AG04450 (cell line): ENCODE measurements around the gene C1orf159. TPM values are rescaled to one million over a fixed set of nuclear protein-coding genes. Genes with fewer than 3 reads are reported as not detected.
"Not testable (repeated sequence)": the region's sequence is repeated elsewhere in the genome, so short reads cannot be mapped to it uniquely, and the experiment has no call there.

Source experiments
- CTCF ChIA-PET: fragments of 300-600, 350-600 bp; formaldehyde crosslinking; extraction: SDS; loops from one replicate; lab custom pipeline; 2022; ENCODE audit warnings: antibody characterized with exemption, inconsistent platforms; lab: Charles Lee
- POLR2A ChIA-PET: fragments of 350-600 bp; formaldehyde crosslinking; extraction: SDS; loops from one replicate; lab custom pipeline; 2021; ENCODE audit warnings: antibody characterized with exemption, inconsistent platforms; lab: Yijun Ruan, JAX
- DNase-seq: peaks from one replicate; pipeline ENCODE4 v3.0.0-alpha.2; 2011; ENCODE audit warnings: low read depth, low spot score
- H3K27ac ChIP-seq: one replicate; pipeline ENCODE4 v1.5.1; 2012; ENCODE audit warnings: low read depth, low read length, control low read depth
- H3K27me3 ChIP-seq: one replicate; pipeline ENCODE4 v1.6.0; 2012; ENCODE audit warnings: low read length; ENCODE audit not compliant: control insufficient read depth, insufficient read depth
- H3K4me3 ChIP-seq: 2 replicates; pipeline ENCODE4 v1.5.1; 2011; ENCODE audit warnings: mild to moderate bottlenecking, low read depth, low read length, control low read depth
- H3K9me3 ChIP-seq: 2 replicates; pipeline ENCODE4 v1.5.1; 2012; ENCODE audit warnings: low read length; ENCODE audit not compliant: control insufficient read depth, insufficient read depth
- polyA plus RNA-seq: library from polyadenylated mRNA; depleted of rRNA; stranded (reverse); fragments of >200 nt; gene quantifications from 2 replicates; pipeline ENCODE4 v1.2.3, GENCODE V29; 2011
- TF ChIP-seq, protein P1 (sequence below): IDR thresholded peaks from 2 replicates; pipeline ENCODE4 v1.5.1; 2011; ENCODE audit warnings: low read depth, low read length, control low read depth, inconsistent platforms

C1orf159 gene
- polyA plus RNA-seq, 1 experiment = 2.3 TPM

DNA sequence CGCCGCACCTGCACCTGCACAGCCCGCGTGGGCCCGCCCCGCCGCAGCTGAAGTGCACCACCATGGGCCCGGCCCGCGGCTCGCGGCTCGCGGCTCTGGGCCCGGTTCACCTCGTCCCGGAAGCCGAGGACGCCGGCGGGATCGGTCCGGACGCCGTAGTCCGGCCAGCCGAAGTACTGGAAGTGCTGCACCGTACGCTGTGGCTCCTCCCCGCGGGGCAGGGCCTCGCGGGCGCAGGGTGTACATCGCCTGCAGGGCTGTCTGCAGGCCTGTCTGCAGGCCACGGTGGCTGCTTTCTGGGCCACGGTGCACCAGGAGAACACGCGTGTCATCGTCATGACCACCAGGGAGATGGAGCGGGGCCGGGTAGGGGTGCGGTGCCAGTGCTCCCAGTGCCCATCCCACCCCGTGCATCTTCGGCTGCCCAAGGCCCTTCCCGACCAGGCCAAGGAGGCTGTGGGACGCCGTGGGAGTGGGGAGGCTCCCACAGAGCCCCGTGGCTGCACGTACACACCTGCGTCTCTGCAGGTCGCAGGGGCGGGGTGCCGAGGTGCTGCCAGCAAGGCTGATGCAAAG is 48.5 kb downstream of the C1orf159 start:
- ChIA-PET POLR2A (no interaction called here), CTCF (interaction anchor here (1.1 kb wide), 1 partner anchor 84 kb away, joined by 3 read pairs; no protein-coding TSS in a partner anchor)
- Histone ChIP-seq H3K27me3 (no peaks in the 10 kb centered on the region), H3K27ac (no peak overlapping the region), H3K4me3 (no peak overlapping the region), H3K9me3 (peaks cover 3% of the 10 kb centered on the region; the same call in 1 of the 2 replicates)
- TF ChIP-seq, protein P1, sequence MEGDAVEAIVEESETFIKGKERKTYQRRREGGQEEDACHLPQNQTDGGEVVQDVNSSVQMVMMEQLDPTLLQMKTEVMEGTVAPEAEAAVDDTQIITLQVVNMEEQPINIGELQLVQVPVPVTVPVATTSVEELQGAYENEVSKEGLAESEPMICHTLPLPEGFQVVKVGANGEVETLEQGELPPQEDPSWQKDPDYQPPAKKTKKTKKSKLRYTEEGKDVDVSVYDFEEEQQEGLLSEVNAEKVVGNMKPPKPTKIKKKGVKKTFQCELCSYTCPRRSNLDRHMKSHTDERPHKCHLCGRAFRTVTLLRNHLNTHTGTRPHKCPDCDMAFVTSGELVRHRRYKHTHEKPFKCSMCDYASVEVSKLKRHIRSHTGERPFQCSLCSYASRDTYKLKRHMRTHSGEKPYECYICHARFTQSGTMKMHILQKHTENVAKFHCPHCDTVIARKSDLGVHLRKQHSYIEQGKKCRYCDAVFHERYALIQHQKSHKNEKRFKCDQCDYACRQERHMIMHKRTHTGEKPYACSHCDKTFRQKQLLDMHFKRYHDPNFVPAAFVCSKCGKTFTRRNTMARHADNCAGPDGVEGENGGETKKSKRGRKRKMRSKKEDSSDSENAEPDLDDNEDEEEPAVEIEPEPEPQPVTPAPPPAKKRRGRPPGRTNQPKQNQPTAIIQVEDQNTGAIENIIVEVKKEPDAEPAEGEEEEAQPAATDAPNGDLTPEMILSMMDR = no peak
- no peak for DNase-seq

DNA sequence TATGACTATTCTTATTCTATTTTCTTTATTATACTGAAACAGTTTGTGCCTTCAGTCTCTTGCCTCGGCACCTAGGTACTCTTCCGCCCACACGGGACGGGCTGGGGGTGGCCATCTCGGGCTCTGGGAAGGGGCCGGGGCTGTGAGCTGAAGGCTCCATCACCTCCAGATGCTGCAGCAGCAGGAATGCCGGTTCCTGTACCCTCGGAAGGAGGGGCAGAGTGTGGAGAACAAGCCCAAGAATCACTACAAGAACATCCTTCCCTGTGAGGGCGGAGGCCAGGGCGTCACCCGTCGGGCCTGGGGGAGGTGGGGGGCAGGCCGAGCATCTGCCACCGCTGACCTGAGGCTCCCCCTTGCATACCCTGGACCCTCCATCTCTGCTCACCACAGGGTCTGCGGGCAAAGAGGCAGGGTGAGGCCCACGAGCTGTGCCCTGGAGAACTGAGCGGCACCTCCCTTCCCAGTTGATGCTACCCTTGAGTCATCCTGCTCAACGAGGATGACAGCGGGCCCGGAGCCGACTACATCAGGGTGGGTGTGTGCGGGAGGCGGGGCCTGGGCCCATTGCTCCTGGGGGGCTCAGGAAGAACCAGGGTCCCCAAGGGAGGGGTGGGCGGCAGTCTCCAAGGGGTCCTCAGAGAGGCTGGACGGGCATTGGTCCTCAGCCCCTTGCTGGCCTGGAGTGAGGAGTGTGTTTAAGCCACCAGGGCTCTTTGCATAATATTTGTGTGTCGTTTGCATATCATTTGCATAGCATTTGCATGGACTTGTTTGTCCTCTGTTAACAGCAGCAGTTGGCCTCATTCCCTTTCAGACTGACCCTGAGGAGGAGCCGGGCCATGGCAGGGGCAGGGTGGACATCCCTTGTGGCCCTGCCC is 49.2 kb downstream of the C1orf159 start:
- TF ChIP-seq, protein P1 = no peak
- H3K9me3 ChIP-seq = peaks cover 3% of the 10 kb centered on the region; the same call in 1 of the 2 replicates
- no peaks in the 10 kb centered on the region for H3K27me3 ChIP-seq
- DNase-seq = no peak
- ChIA-PET CTCF (interaction anchor here (1.1 kb wide), 1 partner anchor 84 kb away, joined by 3 read pairs; no protein-coding TSS in a partner anchor), POLR2A (no interaction called here)
- H3K27ac ChIP-seq = no peak overlapping the region
- H3K4me3 ChIP-seq = no peak overlapping the region

DNA sequence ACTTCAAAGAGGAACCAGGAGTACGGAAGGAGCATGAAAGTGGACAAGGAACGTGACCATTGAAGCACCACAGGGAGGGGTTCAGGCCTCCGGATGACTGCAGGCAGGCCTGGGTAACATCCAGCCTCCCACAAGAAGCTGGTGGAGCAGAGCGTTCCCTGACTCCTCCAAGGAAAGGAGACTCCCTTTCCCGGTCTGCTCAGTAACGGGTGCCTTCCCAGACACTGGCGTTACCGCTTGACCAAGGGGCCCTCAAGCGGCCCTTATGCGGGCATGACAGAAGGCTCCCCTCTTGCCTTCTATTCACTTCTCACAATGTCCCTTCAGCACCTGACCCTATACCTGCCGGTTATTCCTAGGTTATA is 50.0 kb downstream of the C1orf159 start:
- DNase-seq, POLR2A ChIA-PET, H3K27ac ChIP-seq, H3K27me3 ChIP-seq, H3K9me3 ChIP-seq, H3K4me3 ChIP-seq: not testable (repeated sequence)
- CTCF ChIA-PET = interaction anchor here (1.1 kb wide), 1 partner anchor 83 kb away, joined by 3 read pairs; no protein-coding TSS in a partner anchor

DNA sequence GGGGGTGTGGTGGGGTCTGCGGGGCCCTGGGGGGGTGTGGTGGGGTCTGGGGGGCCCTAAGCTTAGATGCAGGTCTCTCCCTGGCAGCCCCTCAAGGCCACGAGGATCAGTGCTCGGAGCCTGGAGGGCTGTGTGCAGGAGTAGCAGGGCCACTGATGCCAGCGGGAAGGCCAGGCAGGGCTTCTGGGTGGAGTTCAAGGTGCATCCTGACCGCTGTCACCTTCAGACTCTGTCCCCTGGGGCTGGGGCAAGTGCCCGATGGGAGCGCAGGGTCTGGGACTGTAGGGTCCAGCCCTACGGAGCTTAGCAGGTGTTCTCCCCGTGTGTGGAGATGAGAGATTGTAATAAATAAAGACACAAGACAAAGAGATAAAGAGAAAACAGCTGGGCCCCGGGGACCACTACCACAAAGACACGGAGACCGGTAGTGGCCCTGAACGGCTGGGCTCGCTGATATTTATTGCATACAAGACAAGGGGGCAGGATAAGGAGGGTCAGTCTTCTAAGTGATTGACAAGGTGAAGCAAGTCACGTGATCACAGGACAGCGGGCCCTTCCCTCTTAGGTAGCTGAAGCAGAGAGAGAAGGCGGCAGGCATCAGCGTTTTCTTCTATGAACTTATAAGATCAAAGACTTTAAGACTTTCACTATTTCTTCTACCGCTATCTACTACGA is 50.5 kb downstream of the C1orf159 start:
- Histone ChIP-seq H3K9me3 (peaks cover 3% of the 10 kb centered on the region; the same call in 1 of the 2 replicates), H3K4me3 (no peak overlapping the region), H3K27ac (no peak overlapping the region), H3K27me3 (no peaks in the 10 kb centered on the region)
- no peak for DNase-seq
- ChIA-PET POLR2A (no interaction called here), CTCF (no interaction called here)
- TF ChIP-seq, protein P1 = no peak

DNA sequence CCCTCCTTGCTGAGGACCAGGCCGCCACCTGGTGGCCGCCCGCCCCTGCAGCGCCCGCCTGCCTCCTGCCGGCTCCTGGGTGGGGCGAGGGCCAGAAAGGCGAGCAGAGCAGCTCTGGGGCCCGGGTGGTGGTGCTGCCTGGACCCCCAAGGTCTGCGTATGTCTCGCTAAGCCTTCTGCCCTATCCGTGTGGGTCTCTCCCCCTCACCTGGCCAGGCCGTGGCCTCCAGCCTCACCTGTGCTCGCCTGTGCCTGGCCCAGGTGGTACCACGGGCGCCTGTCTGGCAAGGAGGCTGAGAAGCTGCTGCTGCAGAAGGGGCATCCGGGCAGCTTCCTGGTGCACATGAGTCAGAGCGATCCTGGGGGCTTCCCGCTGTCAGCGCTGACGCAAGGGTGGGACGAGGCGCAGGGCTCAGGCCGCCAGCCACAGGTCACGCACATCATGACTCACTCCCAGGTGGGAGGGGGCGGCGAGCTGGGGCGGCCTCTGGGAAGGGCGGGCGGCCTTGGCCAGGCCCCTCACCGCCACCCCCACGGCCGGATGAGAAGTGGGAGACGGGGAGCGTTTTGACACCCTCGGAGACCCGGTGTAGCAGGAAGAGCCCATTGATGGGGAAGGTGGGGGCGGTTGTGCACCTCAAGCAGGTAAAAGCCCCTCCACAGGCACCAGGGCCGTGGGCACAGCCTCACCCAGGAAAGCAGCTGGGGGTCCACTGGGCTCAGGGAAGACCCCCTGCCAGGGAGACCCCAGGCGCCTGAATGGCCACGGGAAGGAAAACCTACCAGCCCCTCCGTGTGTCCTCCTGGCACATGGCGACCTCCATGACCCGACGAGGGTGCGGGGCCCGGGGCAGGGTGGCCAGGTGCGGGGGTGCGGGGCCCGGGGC is 51.7 kb downstream of the C1orf159 start:
- Histone ChIP-seq H3K4me3 (peak overlapping the region; percentile 38), H3K9me3 (peaks cover 3% of the 10 kb centered on the region; the same call in 1 of the 2 replicates), H3K27me3 (peaks cover 3% of the 10 kb centered on the region), H3K27ac (peak overlapping the region; percentile 39)
- peak; percentile 63 for DNase-seq
- TF ChIP-seq, protein P1 = peak; percentile 71; the same call in 1 of the 2 replicates
- CTCF ChIA-PET = interaction anchor here (0.6 to 1.8 kb wide), 9 partner anchors 10 to 84 kb away, joined by 3 to 15 read pairs (median 3); partner anchors contain the start of genes PERM1 and RNF223
- POLR2A ChIA-PET = no interaction called here
